DMS53 treated with DMSO at 0.1 percent for 48 hours (cell line): Measurements from ENCODE around the gene LRRC4C.

Source experiments
- DNase-seq: peaks from one replicate; lab custom pipeline; 2025; ENCODE audit not compliant: unreplicated experiment; lab: John Stamatoyannopoulos, UW

The LRRC4C gene

DNA sequence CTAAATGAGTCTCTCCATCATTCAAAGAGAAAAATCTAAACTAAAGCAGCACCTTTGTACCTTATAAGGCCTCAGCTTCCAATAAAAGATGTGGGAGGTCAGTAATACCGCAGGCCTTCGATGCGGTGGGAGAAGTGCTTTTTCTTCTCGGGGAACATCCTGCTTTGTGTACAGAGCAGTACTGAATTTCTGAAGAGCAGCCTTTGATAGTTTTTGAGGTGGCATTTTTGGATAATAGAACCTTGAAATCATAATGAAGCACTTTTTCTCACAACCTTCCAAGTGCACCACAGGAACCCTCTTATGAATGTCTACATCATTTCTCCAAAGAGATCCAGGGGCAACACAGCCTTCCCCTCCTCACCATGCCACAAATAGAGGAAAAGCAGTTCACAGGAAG, 39.6 kb downstream of the LRRC4C start:
- no peak for DNase-seq

DNA sequence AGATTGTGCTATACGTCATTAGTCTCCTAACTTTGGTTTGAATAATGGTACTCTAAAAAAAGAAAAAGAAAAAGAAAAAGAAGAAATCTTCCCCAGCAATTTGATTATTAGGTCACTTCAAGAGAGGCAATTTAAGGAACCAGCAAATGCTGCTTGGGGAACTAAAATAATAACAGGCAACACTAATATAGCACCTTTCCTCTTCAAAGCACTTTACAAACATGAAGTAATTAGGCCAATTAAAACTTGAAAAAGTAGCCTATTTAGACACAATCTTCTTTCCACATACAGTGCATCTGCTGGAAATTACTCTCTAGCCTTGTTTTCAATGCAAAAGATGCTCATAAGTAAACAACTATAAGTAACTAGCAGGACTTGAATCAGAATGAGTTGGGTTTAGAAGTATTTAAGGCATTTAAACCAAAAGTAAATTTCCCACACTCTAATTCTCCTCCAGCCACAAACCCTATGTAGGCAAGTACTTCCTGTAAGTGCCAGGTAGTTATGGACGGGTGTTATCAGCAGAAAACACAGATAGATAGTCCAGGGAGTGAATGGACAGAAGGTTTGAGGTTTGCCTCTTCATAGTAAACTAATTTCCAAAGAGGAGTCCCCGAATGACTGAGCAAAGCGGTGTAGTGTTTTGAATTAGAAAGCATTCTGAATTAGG, 44.5 kb downstream of the LRRC4C start:
- no peak for DNase-seq

DNA sequence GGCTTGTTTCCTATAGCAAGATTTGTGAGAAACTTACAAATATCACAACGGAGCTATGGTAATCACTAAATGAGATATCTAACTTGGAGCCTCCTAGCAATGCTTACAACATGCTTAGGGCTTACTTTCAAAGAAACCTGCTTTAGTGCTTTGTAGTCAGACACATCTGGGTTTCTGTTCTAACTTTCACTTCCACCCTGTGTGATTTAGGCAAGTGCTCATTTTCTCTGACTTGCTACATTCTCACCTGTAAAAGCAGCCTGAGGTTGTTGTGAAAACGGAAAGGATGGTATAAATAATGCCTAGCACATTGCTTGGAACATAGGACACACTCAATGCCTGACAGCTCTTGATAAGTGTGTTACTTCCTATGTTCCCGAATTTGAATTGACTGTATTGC, 45.6 kb downstream of the LRRC4C start:
- DNase-seq = no peak

DNA sequence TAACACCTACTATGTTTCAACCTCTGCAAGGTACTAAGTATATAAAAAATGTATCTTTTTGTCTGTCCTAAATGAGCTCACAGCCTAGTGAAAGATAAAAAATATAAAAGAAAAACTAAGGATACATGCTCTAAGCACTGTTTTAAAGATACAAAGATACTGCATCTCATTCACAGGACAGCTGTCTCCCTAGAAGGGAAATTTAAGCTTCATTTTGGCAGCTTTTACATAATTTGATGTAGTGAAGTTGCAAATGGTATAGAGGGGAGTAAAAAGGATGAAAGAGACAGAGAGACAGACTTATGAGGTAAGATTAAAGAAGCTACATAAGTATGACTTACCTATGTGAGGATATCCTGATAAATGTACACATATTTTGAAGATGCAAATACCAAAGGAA, 53.6 kb downstream of the LRRC4C start:
- DNase-seq = no peak

DNA sequence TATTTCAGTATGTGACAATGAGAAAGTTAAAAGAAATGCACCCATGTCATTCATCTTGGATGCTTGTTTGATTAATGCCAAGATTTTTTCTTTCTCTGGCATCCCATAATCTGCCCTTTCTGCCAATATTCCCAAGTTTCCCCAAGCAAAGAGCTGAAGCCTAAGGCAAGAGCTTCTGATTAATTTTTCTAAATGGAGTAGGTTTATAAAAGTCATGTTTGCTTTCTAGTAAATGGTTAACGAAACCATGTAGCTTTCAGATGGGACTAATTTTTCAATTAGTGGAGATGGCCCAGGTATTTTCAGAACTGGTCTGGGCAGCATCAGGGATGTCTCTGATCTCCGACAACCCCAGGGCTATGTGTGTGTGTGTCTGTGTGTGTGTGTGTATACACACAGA, 55.3 kb downstream of the LRRC4C start:
- peak; percentile 49 for DNase-seq

DNA sequence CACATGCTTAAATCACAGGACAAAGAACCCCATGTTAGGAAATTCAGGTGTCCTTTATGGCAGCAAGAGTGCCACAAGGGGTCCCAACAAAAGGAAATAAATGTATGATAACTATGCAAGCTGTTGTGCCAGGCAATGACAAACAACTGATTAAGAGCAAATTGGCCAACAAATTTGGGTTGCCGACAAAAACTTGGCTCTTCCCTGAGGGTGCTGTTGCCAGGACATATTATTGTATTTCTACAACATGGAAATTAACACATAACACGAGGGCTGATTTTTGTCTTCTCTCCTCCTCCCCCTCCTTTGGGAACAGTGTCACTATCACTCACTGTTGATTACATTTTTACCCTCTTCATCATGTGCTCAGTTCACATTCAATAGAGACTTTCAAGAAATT, 56.0 kb downstream of the LRRC4C start:
- no peak for DNase-seq

DNA sequence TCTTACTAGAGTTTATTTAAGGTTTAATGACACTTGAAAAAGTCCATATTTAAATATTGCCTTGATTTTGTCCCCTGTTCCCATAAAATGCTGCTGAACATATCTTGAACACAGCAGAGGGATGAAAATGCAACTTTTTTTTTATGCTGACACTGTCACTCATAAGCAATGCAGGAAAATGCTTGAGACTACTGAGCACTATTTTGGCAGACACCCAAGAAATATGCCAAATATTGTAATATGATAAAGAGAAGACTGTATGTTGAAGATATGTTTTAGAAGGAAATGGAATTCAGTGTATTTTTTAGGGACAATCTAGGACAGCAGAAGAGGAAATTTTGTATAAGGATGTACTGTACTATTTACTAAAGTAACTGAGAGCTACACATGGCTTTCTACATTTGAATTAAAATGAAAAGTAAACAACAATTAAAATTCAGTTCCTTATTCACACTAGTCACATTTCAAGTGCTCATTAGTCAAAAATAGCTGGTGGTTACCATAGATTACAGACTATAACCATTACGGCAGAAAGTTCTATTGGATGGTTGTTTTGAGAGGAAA, 58.6 kb downstream of the LRRC4C start:
- DNase-seq = no peak

DNA sequence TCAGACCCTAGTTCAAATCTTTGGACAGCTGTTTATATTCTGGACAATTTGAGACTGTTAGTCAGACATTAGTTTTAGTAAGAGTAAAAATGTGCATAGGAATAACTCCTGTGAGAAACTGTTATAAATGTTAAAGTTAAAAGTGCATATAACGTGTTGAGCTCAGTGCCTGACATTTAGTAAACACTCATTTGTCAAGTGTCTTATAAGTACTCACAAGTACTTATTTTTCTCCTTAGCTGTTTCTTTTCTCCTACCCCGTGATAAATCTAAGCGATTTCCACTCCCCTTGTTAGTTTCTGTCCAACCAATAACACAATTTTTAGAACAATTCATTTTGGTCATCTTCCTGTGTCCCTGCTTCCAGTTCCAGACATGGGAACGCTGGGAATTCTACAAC, 59.3 kb downstream of the LRRC4C start:
- DNase-seq = no peak

DNA sequence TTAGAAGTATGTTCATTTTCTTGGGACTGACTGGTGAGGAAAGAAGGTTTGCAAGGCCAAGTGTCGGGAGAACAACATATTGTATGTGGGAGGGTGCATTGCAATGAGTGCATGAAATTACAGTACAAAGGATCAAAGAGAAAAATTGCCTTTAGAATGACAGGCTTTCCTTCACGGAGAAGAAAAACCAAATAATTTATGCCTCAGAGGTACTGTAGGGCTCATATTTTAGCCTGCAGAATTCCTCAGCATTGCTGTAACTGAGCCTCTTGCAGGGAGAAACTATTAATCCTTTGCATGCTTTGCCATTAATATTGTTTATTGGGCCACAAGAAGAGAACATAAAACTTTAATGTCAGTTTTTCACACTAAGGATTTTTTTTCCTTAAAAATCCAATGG, 60.1 kb downstream of the LRRC4C start:
- DNase-seq = no peak

DNA sequence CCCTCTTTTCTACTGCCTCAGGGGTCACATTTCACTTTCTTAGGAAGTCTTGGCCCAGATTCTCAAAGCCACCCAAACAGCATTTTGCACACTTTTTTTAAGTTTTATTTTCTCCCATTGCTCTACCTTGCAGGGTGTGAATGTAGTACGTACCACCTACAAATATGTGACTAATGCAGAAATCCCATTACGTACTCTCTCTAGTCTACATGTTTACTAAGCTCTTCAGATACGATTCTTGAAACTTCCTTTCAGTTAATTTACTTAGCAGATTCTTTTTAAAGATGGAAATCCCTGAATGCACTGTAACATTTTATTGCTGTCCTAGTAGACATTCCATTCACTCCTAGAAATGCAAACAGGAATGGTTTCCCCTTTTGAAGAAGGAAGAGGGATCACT, 61.3 kb downstream of the LRRC4C start:
- DNase-seq = no peak

DNA sequence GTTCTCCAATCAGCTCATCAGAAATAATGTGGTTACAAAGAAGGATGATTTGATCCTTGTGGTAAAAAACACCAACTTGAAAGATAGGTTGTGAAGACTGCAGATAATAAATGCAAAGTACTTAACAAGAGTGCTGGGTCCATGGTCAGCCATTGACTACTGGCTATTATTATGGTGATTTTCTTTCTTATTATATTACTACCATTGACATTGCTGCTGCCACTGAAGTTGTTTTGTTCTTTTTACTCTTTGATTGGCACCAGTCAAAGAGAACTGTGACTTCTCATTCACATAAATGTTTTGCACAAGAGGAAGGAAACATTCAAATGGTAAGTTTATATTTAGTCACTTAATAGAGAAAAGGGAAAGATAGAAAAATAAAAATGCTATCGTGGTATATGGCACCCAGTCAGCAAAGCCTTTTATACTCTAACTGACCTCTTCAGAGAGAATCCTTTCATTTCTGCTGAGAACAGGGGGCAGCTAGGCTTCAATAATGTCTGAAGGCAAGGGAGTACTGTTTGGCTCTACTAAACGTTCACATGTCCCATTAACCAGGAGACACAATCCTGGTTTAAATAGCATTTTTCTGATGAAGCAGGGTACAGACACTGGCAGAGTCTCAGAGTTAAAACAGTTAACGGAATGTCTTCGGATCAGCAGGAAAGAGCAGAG, 64.8 kb downstream of the LRRC4C start:
- DNase-seq = no peak

DNA sequence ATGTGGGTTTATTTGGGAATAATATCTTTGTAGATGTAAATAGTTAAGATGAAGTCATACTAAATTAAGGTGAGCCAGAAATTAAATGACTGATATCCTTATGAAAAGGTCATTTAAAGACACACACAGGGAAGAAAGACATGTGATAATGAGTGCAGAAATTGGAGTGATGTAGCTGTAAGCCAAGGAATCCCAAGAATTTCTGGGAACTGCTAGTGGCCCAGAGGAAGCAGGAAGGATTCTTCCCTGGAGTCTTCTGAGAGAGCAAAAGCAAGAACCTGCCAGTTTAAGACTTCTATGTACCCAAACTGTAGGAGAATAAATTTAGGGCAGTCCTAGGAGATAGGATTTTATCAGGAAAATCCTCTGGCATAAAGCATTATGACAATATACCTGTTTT, 66.9 kb downstream of the LRRC4C start:
- no peak for DNase-seq

DNA sequence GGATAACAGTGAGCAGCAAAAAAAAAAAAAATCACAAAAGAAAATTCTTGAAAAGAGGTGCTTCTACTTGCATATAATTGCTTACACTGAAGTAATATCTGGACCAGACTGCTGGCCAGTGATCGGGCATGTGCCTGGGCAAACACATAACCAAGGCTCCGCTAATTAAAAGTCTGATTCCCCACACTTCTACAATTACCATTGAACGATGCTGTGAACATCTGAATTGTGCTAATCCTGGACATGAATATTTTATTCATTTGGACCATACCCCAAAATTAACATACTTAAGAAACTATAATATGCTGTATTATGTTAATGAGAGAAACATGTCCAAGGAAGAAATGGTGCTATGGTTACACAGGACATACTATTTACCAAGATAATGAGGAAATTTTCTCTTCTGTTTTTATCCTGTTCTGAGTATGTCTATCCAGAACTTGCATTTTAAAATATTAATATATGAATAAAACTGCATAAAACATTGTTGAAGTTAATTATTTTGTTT, 69.8 kb downstream of the LRRC4C start:
- DNase-seq = no peak

DNA sequence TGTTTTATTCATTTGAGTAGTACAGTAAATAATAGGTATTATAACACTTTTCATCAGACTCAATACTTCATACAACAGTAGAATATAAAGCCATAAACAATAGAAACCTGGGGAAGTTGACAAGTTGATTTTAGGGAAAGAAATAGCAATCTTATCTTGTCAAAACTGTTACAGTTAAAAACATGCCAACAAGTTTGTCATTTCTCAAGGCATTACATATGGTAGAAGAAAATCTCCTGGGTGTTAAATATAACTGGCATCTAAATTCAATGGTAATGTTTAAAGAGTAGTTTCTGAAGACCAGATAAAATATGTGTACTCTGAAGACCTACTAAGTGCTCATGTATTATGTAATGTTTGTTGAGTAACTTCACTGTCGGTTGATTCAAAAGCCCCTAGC, 75.1 kb downstream of the LRRC4C start:
- DNase-seq = no peak

DNA sequence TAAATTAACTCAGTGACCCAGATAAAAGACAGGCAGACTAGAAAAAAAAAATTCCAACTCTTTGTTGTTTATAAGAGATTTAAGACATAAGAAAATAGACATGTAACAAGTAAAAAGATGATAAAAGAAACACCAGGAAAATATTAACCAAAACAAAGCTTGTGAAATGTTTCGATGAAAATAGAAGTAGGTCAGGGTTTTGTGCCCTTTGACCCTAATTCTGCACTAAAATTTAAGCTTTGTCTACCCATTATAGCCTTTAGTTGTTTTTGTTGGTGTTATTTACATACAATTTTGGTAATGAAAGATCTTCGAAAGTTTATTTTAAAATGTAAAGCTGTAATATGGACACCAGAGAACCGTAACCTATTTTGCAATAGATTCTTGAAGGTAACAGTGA, 75.7 kb downstream of the LRRC4C start:
- DNase-seq = no peak

DNA sequence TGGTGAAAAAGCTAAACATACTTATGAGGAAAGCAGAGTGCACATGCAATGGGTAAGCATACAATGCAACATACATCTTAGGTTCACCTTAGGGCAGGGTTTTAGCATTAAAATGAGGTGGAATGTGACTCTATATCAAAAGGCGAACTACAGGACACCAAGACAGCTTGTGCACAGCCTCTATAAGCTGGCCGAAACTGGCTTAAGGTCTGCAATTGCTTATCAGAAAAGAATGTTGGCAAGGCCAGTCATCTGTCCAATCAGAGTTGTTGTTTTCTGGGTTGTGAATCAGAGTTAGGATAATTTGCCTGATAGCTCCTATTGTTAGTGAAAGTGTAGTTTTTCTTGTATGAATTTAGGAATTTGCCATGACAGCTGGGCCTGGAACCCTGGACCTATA, 76.5 kb downstream of the LRRC4C start:
- no peak for DNase-seq

DNA sequence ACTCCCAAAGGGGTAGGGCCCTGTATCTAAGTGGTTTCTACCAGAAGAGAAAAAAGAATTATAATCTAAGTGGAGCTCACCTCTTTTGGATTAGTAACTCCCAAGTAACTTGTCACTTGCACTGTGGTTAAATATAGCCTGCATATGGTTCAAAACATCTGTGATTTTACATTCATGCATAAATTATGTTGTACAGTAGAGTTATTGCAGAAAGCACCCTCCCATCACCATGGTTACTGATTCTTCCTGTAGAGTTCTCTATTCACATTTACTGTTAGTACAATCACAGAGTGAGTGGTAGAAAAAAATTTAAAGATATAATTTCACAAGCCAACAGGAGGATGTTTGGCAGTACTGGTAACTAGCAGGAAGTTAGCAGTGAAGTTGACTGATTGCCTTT, 80.4 kb downstream of the LRRC4C start:
- no peak for DNase-seq

DNA sequence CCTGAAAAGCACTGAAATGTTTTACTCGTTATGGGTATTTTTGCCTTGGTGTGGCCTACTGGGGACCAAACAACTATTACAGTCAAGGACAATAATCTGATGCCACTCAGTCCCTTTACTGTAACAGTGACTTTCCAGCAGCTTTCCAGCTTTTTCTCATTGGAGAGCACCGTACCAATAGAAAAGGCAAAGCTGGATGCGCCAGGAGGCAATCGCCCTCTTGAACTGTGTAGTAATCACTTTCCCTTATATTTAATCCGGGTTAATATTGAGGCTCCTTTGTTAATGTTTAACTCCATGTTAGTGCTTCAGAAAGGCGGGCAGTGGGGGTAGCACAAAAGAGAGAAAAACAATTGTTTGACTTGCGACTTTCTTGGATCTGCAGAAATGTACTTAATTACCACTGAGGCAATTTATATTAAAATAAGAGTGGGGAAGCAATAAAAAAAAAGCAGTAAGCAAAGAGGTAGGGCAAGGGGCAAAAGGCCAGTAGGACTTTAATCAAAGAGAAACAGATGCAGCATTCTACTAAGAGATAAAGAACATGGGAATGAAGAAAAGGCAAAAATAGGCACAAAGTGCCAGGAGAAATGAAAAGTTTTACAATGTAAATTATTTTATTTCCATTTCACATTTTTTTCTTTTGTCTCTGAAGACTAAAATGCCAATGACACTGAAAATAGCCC, 81.6 kb downstream of the LRRC4C start:
- DNase-seq = peak; percentile 37

DNA sequence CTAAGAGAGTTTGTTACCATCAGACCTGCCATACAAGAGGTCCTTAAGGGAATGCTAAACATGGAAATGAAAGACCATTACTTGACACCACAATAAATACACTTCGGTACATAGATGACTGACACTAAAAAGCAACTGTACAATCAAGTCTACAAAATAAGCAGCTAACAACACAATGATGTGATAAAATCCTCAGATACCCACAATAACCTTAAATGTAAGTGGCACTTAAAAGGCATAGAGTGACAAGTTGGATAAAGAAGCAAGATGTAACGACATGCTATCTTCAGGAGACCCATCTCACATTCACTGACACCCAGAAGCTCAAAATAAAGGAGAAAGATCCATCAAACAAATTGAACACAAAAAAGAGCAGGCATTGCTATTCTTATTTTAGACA, 107.6 kb downstream of the LRRC4C start:
- no peak for DNase-seq

DNA sequence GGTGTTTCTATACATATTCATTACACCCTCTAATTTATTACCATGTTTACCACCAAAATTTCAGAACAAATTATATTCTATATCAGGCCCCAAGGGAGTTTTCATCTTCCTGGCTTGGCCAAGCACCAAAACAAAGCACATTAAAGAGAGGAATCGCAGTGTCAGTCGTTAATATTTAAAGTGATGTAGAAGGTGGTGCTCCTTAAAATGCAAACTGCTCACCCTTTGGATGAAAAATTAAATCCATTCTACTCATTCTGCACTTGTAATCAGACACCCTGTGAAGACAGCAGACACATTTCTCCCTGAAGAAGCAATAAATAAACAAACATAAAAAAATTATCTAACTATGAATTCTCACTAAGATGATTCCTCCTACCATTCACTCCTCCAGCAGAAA, 113.4 kb downstream of the LRRC4C start:
- no peak for DNase-seq

DNA sequence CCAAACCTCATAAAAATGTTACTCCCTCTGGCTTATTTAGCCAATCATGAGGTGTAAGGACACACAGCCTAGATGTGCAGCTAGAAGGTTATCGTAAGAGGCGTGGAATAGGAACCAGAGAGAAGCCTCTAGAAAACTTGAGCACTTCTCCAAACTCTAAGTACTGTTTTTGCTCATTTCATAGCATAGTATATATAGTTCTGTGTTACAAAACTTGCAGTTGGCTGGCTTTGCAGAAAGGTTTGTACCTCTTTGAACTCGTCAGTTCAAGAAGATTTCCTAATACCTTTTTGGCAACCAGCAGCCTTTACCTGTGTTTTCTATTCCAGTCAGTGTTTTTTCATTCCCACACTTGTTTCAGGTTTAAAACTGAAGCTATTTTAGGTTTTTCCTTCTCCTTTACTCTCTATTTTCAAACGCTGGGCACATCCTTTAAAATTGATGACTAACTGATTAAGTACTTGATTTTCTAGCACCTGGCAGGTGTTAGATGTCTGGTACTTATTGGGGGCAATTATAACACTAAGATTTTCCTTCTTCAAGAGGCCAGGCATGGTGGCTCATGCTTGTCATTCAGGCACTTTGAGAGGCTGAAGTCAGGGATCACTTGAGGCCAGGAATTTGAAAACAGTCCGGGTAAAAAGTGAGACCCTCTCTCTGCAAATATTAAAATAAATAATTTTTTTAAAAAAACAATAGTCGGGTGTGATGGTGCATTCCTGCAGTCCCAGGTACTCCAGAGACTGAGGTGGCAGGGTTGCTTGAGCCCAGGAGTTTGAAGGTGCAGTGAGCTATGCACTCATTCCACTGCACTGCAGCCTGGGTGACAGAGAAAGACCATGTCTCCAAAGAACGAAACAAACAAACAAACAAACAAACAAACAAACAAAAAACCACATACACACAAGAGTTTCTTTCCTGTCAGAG, 125.2 kb downstream of the LRRC4C start:
- no peak for DNase-seq
